Measurements from ENCODE around the gene MRPL36. TPM values are rescaled to one million over a fixed set of nuclear protein-coding genes. Genes with fewer than 3 reads are reported as not detected.
A peak's percentile ranks its signal among the peaks of the same experiment; 100 is the strongest.

MRPL36 gene
- polyA plus RNA-seq, 1 donor, result 34.6 TPM

GRCh38 chr5:1763960-1764605 is 35.6 kb downstream of the MRPL36 start:
- Histone ChIP-seq H3K4me3 (ENCODE audit: low read length) (no peak overlapping the region), H3K4me1 (ENCODE audit: control insufficient read depth, insufficient read depth, low read length) (no peaks in the 10 kb centered on the region), H3K27ac (ENCODE audit: low read length) (no peak overlapping the region), H3K36me3 (ENCODE audit: control insufficient read depth, insufficient read depth, low read length) (no peaks in the 10 kb centered on the region), H3K9me3 (ENCODE audit: control insufficient read depth, low read depth, low read length) (peaks cover 2% of the 10 kb centered on the region), H3K27me3 (ENCODE audit: control insufficient read depth, insufficient read depth, low read length) (peaks cover 17% of the 10 kb centered on the region)
- no peak for DNase-seq
- 76% methylated on average over 8 of the region's 32 CpGs for WGBS (ENCODE audit: insufficient coverage, low lambda C conversion rate)

GRCh38 chr5:1763548-1763911 is 36.1 kb downstream of the MRPL36 start:
- no peaks in the 10 kb centered on the region for H3K36me3 ChIP-seq (ENCODE audit: control insufficient read depth, insufficient read depth, low read length)
- no peaks in the 10 kb centered on the region for H3K4me1 ChIP-seq (ENCODE audit: control insufficient read depth, insufficient read depth, low read length)
- H3K9me3 ChIP-seq (ENCODE audit: control insufficient read depth, low read depth, low read length), result peaks cover 2% of the 10 kb centered on the region
- no peak overlapping the region for H3K4me3 ChIP-seq (ENCODE audit: low read length)
- H3K27me3 ChIP-seq (ENCODE audit: control insufficient read depth, insufficient read depth, low read length), result peaks cover 17% of the 10 kb centered on the region
- DNase-seq, result peak; percentile 11 to 18
- H3K27ac ChIP-seq (ENCODE audit: low read length), result no peak overlapping the region
- no CpG with 5 or more reads among the region's 15 CpGs for WGBS (ENCODE audit: insufficient coverage, low lambda C conversion rate)

- DNase-seq, result no peak
- H3K9me3 ChIP-seq (ENCODE audit: control insufficient read depth, low read depth, low read length), result peaks cover 2% of the 10 kb centered on the region
- H3K27me3 ChIP-seq (ENCODE audit: control insufficient read depth, insufficient read depth, low read length), result peaks cover 17% of the 10 kb centered on the region
Measured at GRCh38 chr5:1762883-1763547, 36.6 kb downstream of the MRPL36 start.

GRCh38 chr5:1762121-1762882 is 37.3 kb downstream of the MRPL36 start:
- Histone ChIP-seq H3K27me3 (ENCODE audit: control insufficient read depth, insufficient read depth, low read length) (peaks cover 17% of the 10 kb centered on the region), H3K36me3 (ENCODE audit: control insufficient read depth, insufficient read depth, low read length) (no peaks in the 10 kb centered on the region), H3K27ac (ENCODE audit: low read length) (no peak overlapping the region), H3K4me3 (ENCODE audit: low read length) (no peak overlapping the region), H3K4me1 (ENCODE audit: control insufficient read depth, insufficient read depth, low read length) (no peaks in the 10 kb centered on the region), H3K9me3 (ENCODE audit: control insufficient read depth, low read depth, low read length) (peaks cover 2% of the 10 kb centered on the region)
- no peak for DNase-seq
- 100% methylated on average over 2 of the region's 25 CpGs for WGBS (ENCODE audit: insufficient coverage, low lambda C conversion rate)

More at GRCh38 chr5:1762883-1763547, 36.6 kb downstream of the MRPL36 start:
- Histone ChIP-seq H3K4me3 (ENCODE audit: low read length) (no peak overlapping the region), H3K27ac (ENCODE audit: low read length) (no peak overlapping the region), H3K4me1 (ENCODE audit: control insufficient read depth, insufficient read depth, low read length) (no peaks in the 10 kb centered on the region), H3K36me3 (ENCODE audit: control insufficient read depth, insufficient read depth, low read length) (no peaks in the 10 kb centered on the region)
- WGBS (ENCODE audit: insufficient coverage, low lambda C conversion rate), result no CpG with 5 or more reads among the region's 13 CpGs

GRCh38 chr5:1761453-1761755 is 38.2 kb downstream of the MRPL36 start:
- H3K36me3 ChIP-seq (ENCODE audit: control insufficient read depth, insufficient read depth, low read length), result no peaks in the 10 kb centered on the region
- WGBS (ENCODE audit: insufficient coverage, low lambda C conversion rate), result no CpG with 5 or more reads among the region's 11 CpGs
- H3K27ac ChIP-seq (ENCODE audit: low read length), result no peak overlapping the region
- no peak overlapping the region for H3K4me3 ChIP-seq (ENCODE audit: low read length)
- peaks cover 17% of the 10 kb centered on the region for H3K27me3 ChIP-seq (ENCODE audit: control insufficient read depth, insufficient read depth, low read length)
- DNase-seq, result no peak
- H3K9me3 ChIP-seq (ENCODE audit: control insufficient read depth, low read depth, low read length), result peaks cover 2% of the 10 kb centered on the region
- no peaks in the 10 kb centered on the region for H3K4me1 ChIP-seq (ENCODE audit: control insufficient read depth, insufficient read depth, low read length)

- DNase-seq, result no peak
- H3K27me3 ChIP-seq (ENCODE audit: control insufficient read depth, insufficient read depth, low read length), result peaks cover 17% of the 10 kb centered on the region
Measured at GRCh38 chr5:1760656-1761452, 38.8 kb downstream of the MRPL36 start.

GRCh38 chr5:1760231-1760630 is 39.4 kb downstream of the MRPL36 start:
- H3K27me3 ChIP-seq (ENCODE audit: control insufficient read depth, insufficient read depth, low read length), result peaks cover 20% of the 10 kb centered on the region
- peaks cover under 1% of the 10 kb centered on the region for H3K9me3 ChIP-seq (ENCODE audit: control insufficient read depth, low read depth, low read length)
- no peak overlapping the region for H3K27ac ChIP-seq (ENCODE audit: low read length)

More at GRCh38 chr5:1760656-1761452, 38.8 kb downstream of the MRPL36 start:
- Histone ChIP-seq H3K4me3 (ENCODE audit: low read length) (no peak overlapping the region), H3K9me3 (ENCODE audit: control insufficient read depth, low read depth, low read length) (peaks cover 2% of the 10 kb centered on the region), H3K4me1 (ENCODE audit: control insufficient read depth, insufficient read depth, low read length) (no peaks in the 10 kb centered on the region), H3K27ac (ENCODE audit: low read length) (no peak overlapping the region), H3K36me3 (ENCODE audit: control insufficient read depth, insufficient read depth, low read length) (no peaks in the 10 kb centered on the region)
- 80% methylated on average over 1 of the region's 28 CpGs for WGBS (ENCODE audit: insufficient coverage, low lambda C conversion rate)

GRCh38 chr5:1759378-1759970 is 40.2 kb downstream of the MRPL36 start:
- Histone ChIP-seq H3K36me3 (ENCODE audit: control insufficient read depth, insufficient read depth, low read length) (no peaks in the 10 kb centered on the region), H3K4me3 (ENCODE audit: low read length) (no peak overlapping the region), H3K27me3 (ENCODE audit: control insufficient read depth, insufficient read depth, low read length) (peaks cover 18% of the 10 kb centered on the region), H3K4me1 (ENCODE audit: control insufficient read depth, insufficient read depth, low read length) (no peaks in the 10 kb centered on the region), H3K9me3 (ENCODE audit: control insufficient read depth, low read depth, low read length) (no peaks in the 10 kb centered on the region), H3K27ac (ENCODE audit: low read length) (no peak overlapping the region)
- WGBS (ENCODE audit: insufficient coverage, low lambda C conversion rate), result no CpG with 5 or more reads among the region's 13 CpGs
- DNase-seq, result no peak

More at GRCh38 chr5:1760231-1760630, 39.4 kb downstream of the MRPL36 start:
- 88% methylated on average over 3 of the region's 4 CpGs for WGBS (ENCODE audit: insufficient coverage, low lambda C conversion rate)
- no peaks in the 10 kb centered on the region for H3K36me3 ChIP-seq (ENCODE audit: control insufficient read depth, insufficient read depth, low read length)
- H3K4me1 ChIP-seq (ENCODE audit: control insufficient read depth, insufficient read depth, low read length), result no peaks in the 10 kb centered on the region
- H3K4me3 ChIP-seq (ENCODE audit: low read length), result no peak overlapping the region
- DNase-seq, result no peak

GRCh38 chr5:1758574-1758973 is 41.1 kb downstream of the MRPL36 start:
- no peak overlapping the region for H3K4me3 ChIP-seq (ENCODE audit: low read length)
- H3K36me3 ChIP-seq (ENCODE audit: control insufficient read depth, insufficient read depth, low read length), result no peaks in the 10 kb centered on the region
- H3K9me3 ChIP-seq (ENCODE audit: control insufficient read depth, low read depth, low read length), result no peaks in the 10 kb centered on the region
- DNase-seq, result no peak
- WGBS (ENCODE audit: insufficient coverage, low lambda C conversion rate), result 67% methylated on average over 1 of the region's 3 CpGs
- H3K27me3 ChIP-seq (ENCODE audit: control insufficient read depth, insufficient read depth, low read length), result peaks cover 18% of the 10 kb centered on the region
- no peak overlapping the region for H3K27ac ChIP-seq (ENCODE audit: low read length)
- no peaks in the 10 kb centered on the region for H3K4me1 ChIP-seq (ENCODE audit: control insufficient read depth, insufficient read depth, low read length)

GRCh38 chr5:1757511-1757910 is 42.1 kb downstream of the MRPL36 start:
- no peak overlapping the region for H3K27ac ChIP-seq (ENCODE audit: low read length)
- H3K9me3 ChIP-seq (ENCODE audit: control insufficient read depth, low read depth, low read length), result no peaks in the 10 kb centered on the region
- H3K27me3 ChIP-seq (ENCODE audit: control insufficient read depth, insufficient read depth, low read length), result peaks cover 8% of the 10 kb centered on the region
- H3K36me3 ChIP-seq (ENCODE audit: control insufficient read depth, insufficient read depth, low read length), result no peaks in the 10 kb centered on the region
- 100% methylated on average over 1 of the region's 10 CpGs for WGBS (ENCODE audit: insufficient coverage, low lambda C conversion rate)
- no peaks in the 10 kb centered on the region for H3K4me1 ChIP-seq (ENCODE audit: control insufficient read depth, insufficient read depth, low read length)
- no peak for DNase-seq
- no peak overlapping the region for H3K4me3 ChIP-seq (ENCODE audit: low read length)

All from large intestine (tissue), 3 donors.